Thyroid gland (tissue), 4 donors: ENCODE measurements around the gene TGFB1. TPM values are rescaled to one million over a fixed set of nuclear protein-coding genes. Genes with fewer than 3 reads are reported as not detected.

Experiments used
- DNase-seq, 2 donors: peaks; one replicate each; pipeline ENCODE4 v3.0.0-alpha.2; 2019
- H3K27ac ChIP-seq, 3 donors: fragments of 200-600 bp; sonication (generic); 1 replicate in 2 of 3; 2 replicates in 1 of 3; pipeline ENCODE4 v1.5.1; 2016 to 2019; ENCODE audit warnings: mild to moderate bottlenecking in 1 of 3, moderate library complexity in 1 of 3
- H3K27me3 ChIP-seq: fragments of 200-600 bp; sonication (generic); one replicate; pipeline ENCODE4 v1.5.1; 2019
- H3K36me3 ChIP-seq, 2 donors: fragments of 200-600 bp; sonication (generic); one replicate each; pipeline ENCODE4 v1.5.1; 2016 to 2019
- H3K4me1 ChIP-seq, 2 donors: fragments of 200-600 bp; sonication (generic); one replicate each; pipeline ENCODE4 v1.5.1; 2017 to 2019
- H3K4me3 ChIP-seq, 3 donors: fragments of 200-600 bp; sonication (generic); replicated peaks in 1 of 3; 1 replicate in 2 of 3; 2 replicates in 1 of 3; pipeline ENCODE4 v1.5.1; 2016; ENCODE audit warnings: mild to moderate bottlenecking in 1 of 3
- H3K9me3 ChIP-seq: fragments of 200-600 bp; sonication (generic); one replicate; pipeline ENCODE4 v1.5.1; 2017
- POLR2A ChIP-seq, 2 donors: fragments of 450-650 bp; IDR thresholded peaks; one replicate each; pipeline ENCODE4 v1.6.1; 2017; ENCODE audit warnings: antibody characterized with exemption in 2 of 2, mild to moderate bottlenecking in 2 of 2, moderate library complexity in 1 of 2
- WGBS, 2 donors: methylation state at CpG; one replicate each; pipeline ENCODE4 v1.1.5; 2017; 5-methylcytosine and 5-hydroxymethylcytosine counted together
- intact Hi-C: fragments of 100-400 bp; cut with DNase I; formaldehyde crosslinking; loops from one replicate; pipeline ENCODE4 v1.15.1; 2023
- total RNA-seq, 4 donors: library from RNA; depleted of rRNA; stranded (reverse); fragments of >200 nt; gene quantifications; one replicate each; pipeline ENCODE4 v1.2.3, GENCODE V29; 2016
- TF ChIP-seq, protein P1 (sequence below), 6 experiments: fragments of 200-600 bp in 3 of 6; fragments of 450-650 bp in 3 of 6; sonication (generic) in 3 of 6; IDR thresholded peaks; one replicate each; pipeline ENCODE4 v1.5.1; 2016 to 2019; ENCODE audit warnings: antibody characterized with exemption in 6 of 6, mild to moderate bottlenecking in 2 of 6, inconsistent platforms in 1 of 6, moderate library complexity in 1 of 6

The TGFB1 gene
- total RNA-seq, 4 donors from 2014 or later, result 9.6 to 13.7 (median 11.0) TPM

DNA sequence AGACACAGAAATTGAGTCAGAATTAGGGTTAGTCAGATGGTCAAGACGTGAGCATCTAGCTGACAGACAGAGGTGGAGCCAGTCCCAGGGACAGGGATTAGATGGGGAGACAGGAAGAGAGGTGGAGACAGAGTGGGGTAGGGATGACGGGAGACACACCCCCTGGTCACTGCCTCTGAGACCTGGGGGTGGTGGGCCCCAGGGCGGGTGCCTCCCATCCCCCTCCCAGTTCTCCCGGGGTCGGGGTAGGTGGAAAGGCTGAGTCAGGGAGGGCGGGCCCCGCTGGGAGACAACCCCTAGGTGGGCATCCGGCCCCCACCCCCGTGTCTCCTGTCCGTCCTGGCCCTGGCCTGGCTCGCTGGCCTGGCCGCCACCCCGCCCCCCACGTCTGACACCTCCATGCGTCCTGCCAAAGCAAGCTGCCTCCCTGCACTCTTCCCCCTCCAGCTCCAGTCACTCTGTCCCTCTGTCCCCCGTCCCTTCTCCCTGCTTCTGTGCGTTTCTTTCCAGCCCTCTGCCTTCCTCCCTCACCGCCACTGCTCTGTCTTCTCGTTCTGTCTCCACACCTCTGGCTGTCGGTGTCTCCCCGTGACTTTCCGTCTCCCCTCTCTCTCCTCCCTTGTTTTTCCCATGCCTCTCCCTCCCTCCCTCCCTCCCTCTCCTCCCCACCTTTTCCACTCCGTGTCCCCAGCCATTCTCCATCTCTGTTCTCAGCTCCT is 28.6 kb downstream of the TGFB1 start:
- Histone ChIP-seq H3K27ac (peak overlapping the region in 2 of 3 donors; percentile 76 to 85), H3K9me3 (no peaks in the 10 kb centered on the region), H3K36me3 (peaks cover 0 to 4% of the 10 kb centered on the region in 2 donors), H3K27me3 (no peaks in the 10 kb centered on the region), H3K4me1 (peaks cover 36 to 72% of the 10 kb centered on the region in 2 donors), H3K4me3 (peak overlapping the region in 1 of 3 donors; percentile 19)
- peak; percentile 68 to 70 for DNase-seq
- WGBS, 2 donors, result 3 to 8% methylated on average over 16 to 23 of the region's 23 CpGs
- intact Hi-C loops, result no loop called here
- TF ChIP-seq POLR2A (IDR thresholded peaks at IDR 0.05), result peak in 1 of 2 donors; percentile 16
- TF ChIP-seq, protein P1, sequence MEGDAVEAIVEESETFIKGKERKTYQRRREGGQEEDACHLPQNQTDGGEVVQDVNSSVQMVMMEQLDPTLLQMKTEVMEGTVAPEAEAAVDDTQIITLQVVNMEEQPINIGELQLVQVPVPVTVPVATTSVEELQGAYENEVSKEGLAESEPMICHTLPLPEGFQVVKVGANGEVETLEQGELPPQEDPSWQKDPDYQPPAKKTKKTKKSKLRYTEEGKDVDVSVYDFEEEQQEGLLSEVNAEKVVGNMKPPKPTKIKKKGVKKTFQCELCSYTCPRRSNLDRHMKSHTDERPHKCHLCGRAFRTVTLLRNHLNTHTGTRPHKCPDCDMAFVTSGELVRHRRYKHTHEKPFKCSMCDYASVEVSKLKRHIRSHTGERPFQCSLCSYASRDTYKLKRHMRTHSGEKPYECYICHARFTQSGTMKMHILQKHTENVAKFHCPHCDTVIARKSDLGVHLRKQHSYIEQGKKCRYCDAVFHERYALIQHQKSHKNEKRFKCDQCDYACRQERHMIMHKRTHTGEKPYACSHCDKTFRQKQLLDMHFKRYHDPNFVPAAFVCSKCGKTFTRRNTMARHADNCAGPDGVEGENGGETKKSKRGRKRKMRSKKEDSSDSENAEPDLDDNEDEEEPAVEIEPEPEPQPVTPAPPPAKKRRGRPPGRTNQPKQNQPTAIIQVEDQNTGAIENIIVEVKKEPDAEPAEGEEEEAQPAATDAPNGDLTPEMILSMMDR (IDR thresholded peaks at IDR 0.05), result no peak

DNA sequence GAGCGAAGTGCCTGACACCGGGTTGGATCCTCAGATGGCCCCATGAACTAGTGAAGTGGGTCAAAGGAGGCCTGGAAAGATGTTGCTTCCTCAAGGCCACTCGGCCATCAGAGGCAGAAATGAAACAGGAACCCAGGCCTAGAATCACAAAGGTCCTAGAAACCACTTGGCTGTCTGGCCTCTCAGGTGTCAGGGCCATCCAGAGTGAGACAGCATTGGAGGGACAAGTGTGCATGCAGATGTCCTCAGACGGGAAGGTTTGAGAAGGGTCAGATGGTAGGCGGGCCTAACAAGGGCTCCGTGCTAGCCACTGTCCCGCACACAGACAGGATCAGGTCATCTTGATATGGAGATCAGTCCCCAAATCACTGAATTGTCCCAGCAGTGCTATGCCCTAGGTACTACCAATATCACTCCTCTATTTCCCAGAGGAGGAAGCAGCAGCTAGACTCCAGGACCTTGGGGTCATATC is 29.5 kb downstream of the TGFB1 start:
- H3K4me1 ChIP-seq, result peaks cover 36 to 72% of the 10 kb centered on the region in 2 donors
- no peak overlapping the region for H3K4me3 ChIP-seq
- DNase-seq, result no peak
- no peaks in the 10 kb centered on the region for H3K9me3 ChIP-seq
- H3K27ac ChIP-seq, result peak overlapping the region; percentile 39 to 85 (median 76)
- no peaks in the 10 kb centered on the region for H3K27me3 ChIP-seq
- intact Hi-C loops, result no loop called here
- H3K36me3 ChIP-seq, result peaks cover 0 to 8% of the 10 kb centered on the region in 2 donors
- no peak for TF ChIP-seq POLR2A (IDR thresholded peaks at IDR 0.05)
- TF ChIP-seq, protein P1 (IDR thresholded peaks at IDR 0.05), result no peak
- 59 to 63% methylated on average over 6 to 7 of the region's 7 CpGs for WGBS, 2 donors

DNA sequence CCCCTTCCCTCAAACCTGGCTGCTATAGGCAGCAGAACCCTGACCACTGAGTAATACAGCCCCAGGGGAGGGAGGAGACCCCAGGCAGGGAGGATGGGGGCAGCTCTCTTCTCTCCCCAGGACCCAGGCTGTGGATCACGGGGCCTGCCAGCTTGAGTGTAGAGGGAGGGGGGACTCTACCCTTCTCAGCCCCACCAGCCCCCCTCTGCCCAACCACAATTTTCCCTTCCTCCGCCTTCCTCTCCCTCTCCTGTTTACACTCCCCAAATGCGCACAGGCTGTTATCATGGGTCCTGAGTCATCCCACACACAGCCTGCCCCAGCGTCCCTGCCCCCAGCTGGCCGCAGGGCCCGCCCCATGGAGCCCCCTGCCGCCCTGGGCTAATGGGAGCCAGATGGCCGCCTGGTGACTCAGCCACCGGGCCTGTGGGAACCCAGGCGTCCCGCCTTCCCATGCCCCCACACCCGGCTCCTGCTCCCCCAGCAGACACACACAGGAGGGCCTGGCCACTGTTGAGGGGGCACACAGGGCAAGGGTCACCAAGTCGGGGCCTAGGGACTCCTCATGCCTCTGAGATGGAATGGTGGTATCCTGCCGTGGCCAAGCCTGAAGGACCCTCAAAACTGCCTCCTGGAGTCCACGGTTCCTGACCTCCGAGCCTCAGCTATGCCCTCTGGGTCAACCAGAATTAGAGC is 30.1 kb downstream of the TGFB1 start:
- intact Hi-C loops, result no loop called here
- DNase-seq, result peak; percentile 18 to 24

DNA sequence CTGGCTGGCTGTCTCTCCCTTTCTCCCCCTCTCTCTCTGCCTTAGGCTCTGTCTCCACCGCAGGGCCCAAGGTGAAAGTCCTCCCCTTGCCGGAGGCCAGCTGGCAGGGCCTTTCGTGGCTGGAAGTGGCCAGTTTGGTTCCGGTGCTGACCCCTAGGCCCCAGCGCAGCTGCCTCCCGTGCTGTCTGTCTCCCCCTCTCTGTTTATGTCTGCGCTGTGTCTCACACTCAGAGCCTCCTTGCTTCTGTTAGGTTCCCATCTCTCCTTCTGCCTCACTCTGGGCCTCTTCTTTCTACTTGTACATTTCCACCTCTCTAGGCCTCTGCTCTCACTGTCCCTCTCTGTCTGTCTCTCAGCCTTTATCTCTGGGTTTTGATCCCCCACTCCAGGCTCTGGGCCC is 30.7 kb downstream of the TGFB1 start:
- no peak for TF ChIP-seq POLR2A (IDR thresholded peaks at IDR 0.05)
- TF ChIP-seq, protein P1 (IDR thresholded peaks at IDR 0.05), result no peak
- H3K4me1 ChIP-seq, result peaks cover 36 to 67% of the 10 kb centered on the region in 2 donors
- no peak for DNase-seq

More for the DNA sequence above, 30.1 kb downstream of the TGFB1 start:
- Histone ChIP-seq H3K4me3 (no peak overlapping the region), H3K4me1 (peaks cover 36 to 72% of the 10 kb centered on the region in 2 donors), H3K27ac (peak overlapping the region; percentile 39 to 85 (median 76)), H3K27me3 (no peaks in the 10 kb centered on the region), H3K36me3 (peaks cover 3 to 15% of the 10 kb centered on the region in 2 donors), H3K9me3 (no peaks in the 10 kb centered on the region)
- 53 to 58% methylated on average over 9 to 15 of the region's 16 CpGs for WGBS, 2 donors
- TF ChIP-seq, protein P1 (IDR thresholded peaks at IDR 0.05), result no peak
- TF ChIP-seq POLR2A (IDR thresholded peaks at IDR 0.05), result no peak

More for the DNA sequence above, 30.7 kb downstream of the TGFB1 start:
- intact Hi-C loops, result no loop called here
- H3K27me3 ChIP-seq, result no peaks in the 10 kb centered on the region
- H3K27ac ChIP-seq, result peak overlapping the region; percentile 39 to 85 (median 76)
- no peaks in the 10 kb centered on the region for H3K9me3 ChIP-seq
- H3K4me3 ChIP-seq, result no peak overlapping the region
- H3K36me3 ChIP-seq, result peaks cover 8 to 18% of the 10 kb centered on the region in 2 donors
- 74 to 81% methylated on average over 7 of the region's 7 CpGs for WGBS, 2 donors
